Esophagus muscularis mucosa (tissue), 4 donors: ENCODE measurements around the gene CDS2.

ENCODE experiments used
- CTCF ChIP-seq, 3 experiments: fragments of 200-600 bp in 2 of 3; fragments of 450-650 bp in 1 of 3; sonication (generic) in 2 of 3; IDR thresholded peaks; one replicate each; pipeline ENCODE4 v1.5.1; 2017 to 2019; ENCODE audit warnings: antibody characterized with exemption in 3 of 3, mild to moderate bottlenecking in 2 of 3, moderate library complexity in 1 of 3
- EP300 ChIP-seq: sonication (generic); formaldehyde crosslinking; IDR thresholded peaks from one replicate; pipeline ENCODE4 v1.6.1; 2017; ENCODE audit warnings: antibody characterized with exemption
- POLR2AphosphoS5 ChIP-seq, 2 donors: sonication (generic); formaldehyde crosslinking; IDR thresholded peaks; one replicate each; pipeline ENCODE4 v1.6.1; 2017; ENCODE audit warnings: antibody characterized with exemption in 2 of 2

DNA sequence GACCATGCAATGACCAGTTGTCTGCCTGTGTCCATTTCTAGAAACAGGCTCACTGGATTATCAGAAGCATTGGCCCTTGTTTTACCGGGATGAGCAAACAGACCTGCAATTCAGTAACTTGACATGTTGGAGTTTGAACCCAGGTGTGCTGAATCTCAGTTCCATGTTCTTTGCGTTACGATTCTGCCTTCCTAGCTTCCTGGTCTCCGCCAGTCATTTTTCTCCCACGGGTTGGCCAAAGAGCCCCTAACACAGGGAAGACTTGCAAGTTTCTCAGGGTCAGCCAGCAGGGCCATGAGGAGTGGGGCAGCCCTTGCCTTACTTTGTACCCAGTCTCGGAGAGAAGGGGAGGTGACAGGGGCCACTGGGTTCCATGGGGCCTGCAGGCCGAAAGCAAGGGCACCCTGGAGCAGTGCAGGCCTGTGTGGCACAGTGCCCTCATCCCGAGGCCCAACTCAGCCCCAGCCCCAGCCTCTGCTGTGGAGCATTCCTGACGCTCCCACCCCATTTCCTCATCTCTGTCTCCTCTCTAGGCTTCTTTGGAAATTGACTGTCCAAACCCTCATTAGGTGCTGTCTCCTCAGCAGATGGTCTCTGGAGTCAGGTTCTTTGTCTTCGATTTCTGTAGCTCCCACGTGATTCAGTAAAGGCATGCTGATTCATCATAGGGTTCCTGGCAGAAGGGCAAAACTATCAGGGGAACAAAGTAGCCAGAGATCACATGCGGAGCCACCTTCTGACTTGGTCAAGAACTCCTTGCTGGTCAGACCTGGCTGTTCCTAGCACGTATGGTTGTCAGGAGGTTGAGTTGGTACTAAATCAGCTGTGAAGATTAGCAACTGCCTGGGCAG, 23.6 kb downstream of the CDS2 start:
- TF ChIP-seq CTCF (IDR thresholded peaks at IDR 0.05): no peak
- TF ChIP-seq POLR2AphosphoS5 (IDR thresholded peaks at IDR 0.05): no peak
- no peak for TF ChIP-seq EP300
